WI38 (cell line): ENCODE data around the gene MAD2L2.

Experiments used
- H3K4me3 ChIP-seq: 2 replicates; pipeline ENCODE4 v1.5.1; 2011; ENCODE audit warnings: low read depth, mild to moderate bottlenecking, control low read depth, low read length
- CTCF ChIP-seq: IDR thresholded peaks from 2 replicates; pipeline ENCODE4 v1.5.1; 2012; ENCODE audit warnings: low read depth, mild to moderate bottlenecking, control low read depth, low read length

The MAD2L2 gene

GRCh38 chr1:11653101-11653860 lies 27.7 kb downstream of the MAD2L2 start:
- no peak for TF ChIP-seq CTCF
- H3K4me3 ChIP-seq = no peak overlapping the region

- no peak overlapping the region for H3K4me3 ChIP-seq
- no peak for TF ChIP-seq CTCF
These were observed 28.7 kb downstream of the MAD2L2 start for GRCh38 chr1:11652203-11652780.

DNA sequence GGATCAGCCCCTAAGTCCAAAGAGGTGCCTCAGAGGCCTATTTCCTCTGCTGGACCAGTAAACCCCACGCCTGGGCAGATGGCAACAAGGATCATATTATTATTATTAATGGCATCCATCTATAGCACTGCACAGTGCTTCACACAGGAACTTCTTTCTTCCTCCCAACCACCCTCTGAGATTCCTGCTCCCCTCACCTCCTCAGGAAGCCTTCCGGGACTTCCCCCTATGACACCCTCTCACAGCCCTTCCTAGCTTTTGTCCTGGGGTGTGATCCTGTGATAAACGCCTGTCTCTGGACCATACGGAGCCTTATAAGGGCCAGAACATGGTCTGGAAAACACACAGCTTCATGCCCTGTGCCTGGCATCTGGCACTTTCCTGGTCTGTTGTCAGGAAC lies 29.9 kb downstream of the MAD2L2 start:
- no peak overlapping the region for H3K4me3 ChIP-seq
- no peak for TF ChIP-seq CTCF

DNA sequence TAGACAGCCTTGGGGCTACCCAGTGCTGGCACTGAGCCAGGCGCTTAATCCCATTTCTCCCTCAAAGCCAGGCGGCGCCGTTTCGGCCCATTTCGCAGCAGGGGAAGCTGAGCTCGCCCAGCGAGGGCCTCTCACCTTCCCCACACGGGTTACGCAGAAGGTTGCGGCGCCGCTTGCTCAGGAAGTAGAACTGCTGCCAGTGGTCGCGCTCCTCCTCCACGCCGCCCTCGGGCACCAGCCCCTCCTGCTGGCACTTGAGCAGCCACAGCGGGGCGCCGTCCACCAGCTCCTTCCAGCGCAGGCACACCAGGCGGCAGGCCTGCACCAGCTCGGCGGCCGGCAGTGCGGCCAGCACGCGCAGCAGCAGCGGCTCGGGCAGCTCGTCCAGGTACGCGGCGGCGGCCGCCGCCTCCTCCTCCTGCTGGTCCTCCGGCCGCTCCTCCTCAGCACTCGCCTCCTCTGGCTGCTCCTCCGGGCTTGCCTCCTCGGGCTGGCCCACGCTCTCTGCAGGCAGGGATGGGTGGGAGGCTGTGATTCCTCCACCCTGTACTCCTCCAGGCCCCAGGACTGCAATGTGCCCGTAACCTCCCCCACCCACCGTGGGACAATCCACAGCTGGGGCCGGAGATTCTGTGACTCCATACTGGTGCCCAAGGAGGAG lies 30.5 kb downstream of the MAD2L2 start:
- H3K4me3 ChIP-seq = no peak overlapping the region
- no peak for TF ChIP-seq CTCF

DNA sequence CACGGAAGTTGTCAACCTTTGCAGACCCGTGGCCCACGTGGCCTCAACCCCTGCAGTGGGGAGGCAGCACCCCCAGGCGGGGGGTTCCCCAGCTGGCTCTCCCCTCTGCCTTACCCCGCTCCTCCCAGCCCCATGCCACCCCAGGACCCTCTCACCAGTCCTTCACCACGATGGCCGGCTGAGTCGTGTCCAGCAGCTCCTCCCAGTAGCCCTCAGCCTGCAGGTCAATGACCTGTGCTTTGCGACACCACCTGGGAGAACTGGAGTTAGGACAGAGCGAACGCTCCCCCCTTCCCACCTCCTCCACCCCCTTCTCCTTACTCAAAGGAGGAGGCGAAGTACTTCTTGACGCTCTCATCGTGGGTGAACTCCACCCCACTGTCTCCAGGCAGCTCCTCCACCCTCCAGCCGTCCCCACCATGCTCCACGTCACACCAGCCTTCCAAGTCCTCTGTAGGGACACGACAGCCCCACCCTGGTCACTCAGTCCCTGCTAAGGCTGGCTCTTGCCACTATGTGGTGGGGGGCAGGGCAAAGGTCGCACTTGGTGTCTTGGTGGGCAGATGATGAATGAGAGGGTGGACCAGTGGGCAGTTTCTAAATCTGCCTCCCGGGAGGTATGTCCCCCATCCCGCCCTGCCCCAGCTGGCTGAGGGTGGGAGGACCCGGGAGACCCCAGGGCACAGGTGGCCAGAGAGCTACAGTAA lies 31.2 kb downstream of the MAD2L2 start:
- H3K4me3 ChIP-seq = no peak overlapping the region
- no peak for TF ChIP-seq CTCF

DNA sequence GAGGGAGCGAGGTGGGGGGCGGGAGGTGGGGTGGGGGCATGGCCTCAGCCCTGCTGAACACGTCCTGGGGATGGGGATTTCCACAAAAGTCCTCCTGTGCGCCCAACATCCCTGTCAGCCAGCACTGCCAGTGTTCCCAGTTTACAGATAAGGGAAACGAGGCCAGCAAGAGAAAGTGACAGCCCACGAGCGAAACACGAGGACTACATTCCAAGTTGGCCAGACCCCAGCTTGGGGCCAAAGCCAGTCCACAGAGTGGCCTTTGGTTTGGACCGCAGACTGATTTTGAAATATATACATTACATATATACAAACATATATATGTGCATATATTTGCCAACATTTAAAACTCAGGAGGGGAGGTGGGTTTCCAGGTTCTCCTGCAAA lies 31.7 kb downstream of the MAD2L2 start:
- no peak for TF ChIP-seq CTCF
- H3K4me3 ChIP-seq = no peak overlapping the region

DNA sequence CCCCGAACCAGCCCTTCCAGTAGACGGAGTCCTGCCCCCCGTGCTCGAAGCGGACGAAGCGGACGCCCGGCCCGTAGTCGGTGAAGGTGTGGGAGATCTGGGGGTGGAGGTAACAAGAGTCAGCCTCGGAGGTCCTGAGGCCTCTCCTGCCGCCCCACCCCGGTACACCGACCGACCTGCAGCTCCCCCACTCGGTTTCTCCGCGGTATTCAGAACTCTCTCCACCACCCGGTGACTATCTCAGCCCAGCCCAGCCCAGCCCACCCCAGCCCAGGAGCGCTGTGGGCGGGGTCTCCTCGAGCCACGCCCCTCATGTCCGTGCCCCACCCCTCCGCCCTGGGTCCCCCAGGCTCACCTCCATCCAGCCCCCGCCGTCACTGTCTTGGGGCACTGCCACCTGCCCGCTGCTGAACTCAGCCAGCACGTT lies 32.2 kb downstream of the MAD2L2 start:
- no peak overlapping the region for H3K4me3 ChIP-seq
- no peak for TF ChIP-seq CTCF
